HepG2 (cell line): ENCODE measurements around the gene SFXN5. TPM values are rescaled to one million over a fixed set of nuclear protein-coding genes. Genes with fewer than 3 reads are reported as not detected.

Source experiments
- ARID2 ChIP-seq: sonication (generic); formaldehyde crosslinking; IDR thresholded peaks from 2 replicates; pipeline ENCODE4 v1.8.1; 2022; ENCODE audit warnings: mild to moderate bottlenecking, missing genetic modification reagents, borderline replicate concordance
- ATF7 ChIP-seq, 2 experiments: fragments of 450-650 bp in 1 of 2; sonication (generic) in 1 of 2; formaldehyde crosslinking in 1 of 2; IDR thresholded peaks; 2 replicates each; pipeline versions ENCODE4 v1.4.0 to v1.6.1; 2016 to 2020; ENCODE audit warnings: antibody characterized with exemption in 1 of 2, mild to moderate bottlenecking in 1 of 2, missing genetic modification reagents in 1 of 2
- CCAR2 ChIP-seq: fragments of 200-400 bp; formaldehyde crosslinking; optimal IDR thresholded peaks from 2 replicates; pipeline ENCODE3; 2018; ENCODE audit warnings: low read depth, mild to moderate bottlenecking, low read length, moderate library complexity
- CHCHD3 ChIP-seq: sonication (generic); formaldehyde crosslinking; IDR thresholded peaks from 2 replicates; pipeline ENCODE4 v1.8.0; 2022; ENCODE audit warnings: mild to moderate bottlenecking, missing genetic modification reagents, moderate library complexity
- CHD2 ChIP-seq: IDR thresholded peaks from 2 replicates; pipeline ENCODE4 v1.6.1; 2011; ENCODE audit warnings: low read depth, low read length, improper control_type of control experiment
- IRX3 ChIP-seq: sonication (generic); formaldehyde crosslinking; IDR thresholded peaks from 2 replicates; pipeline ENCODE4 v1.8.1; 2023; ENCODE audit warnings: mild to moderate bottlenecking, low read depth, missing genetic modification reagents, borderline replicate concordance
- MXD4 ChIP-seq: IDR thresholded peaks from 2 replicates; pipeline ENCODE4 v1.6.1; 2016; ENCODE audit warnings: mild to moderate bottlenecking, missing biosample characterization, missing genetic modification reagents
- NFE2L1 ChIP-seq: sonication (generic); formaldehyde crosslinking; IDR thresholded peaks from 2 replicates; pipeline ENCODE4 v1.4.0; 2020; ENCODE audit warnings: missing genetic modification reagents, mild to moderate bottlenecking, borderline replicate concordance
- STAG1 ChIP-seq: sonication (generic); formaldehyde crosslinking; IDR thresholded peaks from 2 replicates; pipeline ENCODE4 v1.4.0; 2020; ENCODE audit warnings: missing genetic modification reagents
- TBP ChIP-seq: sonication (generic); formaldehyde crosslinking; IDR thresholded peaks from 2 replicates; pipeline ENCODE4 v1.5.0; 2020; ENCODE audit warnings: missing genetic modification reagents
- ZBTB42 ChIP-seq: sonication (generic); formaldehyde crosslinking; IDR thresholded peaks from 2 replicates; pipeline ENCODE4 v1.5.0; 2020; ENCODE audit warnings: mild to moderate bottlenecking, missing genetic modification reagents
- ZNF143 ChIP-seq: sonication (generic); formaldehyde crosslinking; IDR thresholded peaks from 2 replicates; pipeline ENCODE4 v1.4.0; 2020; ENCODE audit warnings: missing genetic modification reagents
- ZNF234 ChIP-seq: sonication (generic); formaldehyde crosslinking; conservative IDR thresholded peaks from 2 replicates; pipeline ENCODE4 v1.5.1; 2020; ENCODE audit warnings: mild to moderate bottlenecking, missing genetic modification reagents
- ZNF33B ChIP-seq: sonication (generic); formaldehyde crosslinking; IDR thresholded peaks from 2 replicates; pipeline ENCODE4 v1.5.1; 2020; ENCODE audit warnings: mild to moderate bottlenecking, missing genetic modification reagents
- ZNF570 ChIP-seq: sonication (generic); formaldehyde crosslinking; IDR thresholded peaks from 2 replicates; pipeline ENCODE4 v1.4.0; 2020; ENCODE audit warnings: mild to moderate bottlenecking, missing genetic modification reagents, borderline replicate concordance
- ZNF607 ChIP-seq: sonication (generic); formaldehyde crosslinking; IDR thresholded peaks from 2 replicates; pipeline ENCODE4 v1.5.1; 2020; ENCODE audit warnings: missing genetic modification reagents, mild to moderate bottlenecking, borderline replicate concordance
- ZNF724P ChIP-seq: sonication (generic); formaldehyde crosslinking; IDR thresholded peaks from 2 replicates; pipeline ENCODE4 v1.8.0; 2022; ENCODE audit warnings: missing genetic modification reagents, borderline replicate concordance
- ZNF775 ChIP-seq: sonication (generic); formaldehyde crosslinking; IDR thresholded peaks from 2 replicates; pipeline ENCODE4 v1.4.0; 2020; ENCODE audit warnings: missing genetic modification reagents, mild to moderate bottlenecking, moderate library complexity, borderline replicate concordance
- ZNF780A ChIP-seq: sonication (generic); formaldehyde crosslinking; IDR thresholded peaks from 2 replicates; pipeline ENCODE4 v1.8.0; 2022; ENCODE audit warnings: mild to moderate bottlenecking, missing genetic modification reagents, moderate library complexity
- ZSCAN25 ChIP-seq: sonication (generic); formaldehyde crosslinking; IDR thresholded peaks from 2 replicates; pipeline ENCODE4 v1.8.0; 2022; ENCODE audit warnings: mild to moderate bottlenecking, missing genetic modification reagents
- polyA plus RNA-seq, 8 experiments: library from polyadenylated mRNA; depleted of rRNA in 3 of 8; stranded (reverse) in 7 of 8; unstranded in 1 of 8; fragments of >200 nt; fragmentation: Illumina TruSeq in 4 of 8; extraction: Trizol in 4 of 8; gene quantifications; 2 replicates each; pipeline versions ENCODE4 v1.2.1 to v1.2.3, GENCODE V29; 2011 to 2016; ENCODE audit warnings: low read depth in 4 of 8, missing spikeins in 1 of 8, mixed read lengths in 1 of 8; ENCODE audit not compliant: insufficient read depth in 1 of 8
- total RNA-seq, 5 experiments: library from RNA; depleted of rRNA; stranded (reverse); fragments of >200 nt; fragmentation: Illumina TruSeq; extraction: Trizol; gene quantifications; 2 replicates each; pipeline ENCODE4 v1.2.3, GENCODE V29; 2016; ENCODE audit warnings: low read depth in 1 of 5
- TF ChIP-seq, protein P1 (sequence below): sonication (generic); formaldehyde crosslinking; IDR thresholded peaks from 2 replicates; pipeline ENCODE4 v1.4.0; 2020; ENCODE audit warnings: mild to moderate bottlenecking, low read depth, missing genetic modification reagents
- TF ChIP-seq, protein P2 (sequence below): IDR thresholded peaks from 2 replicates; pipeline ENCODE4 v1.6.1; 2012; ENCODE audit warnings: inconsistent platforms
- TF ChIP-seq, protein P3 (sequence below): sonication (generic); formaldehyde crosslinking; IDR thresholded peaks from 2 replicates; pipeline ENCODE4 v1.4.0; 2020; ENCODE audit warnings: mild to moderate bottlenecking, missing genetic modification reagents
- TF ChIP-seq, protein P4 (sequence below): sonication (generic); formaldehyde crosslinking; IDR thresholded peaks from 2 replicates; pipeline ENCODE4 v1.8.1; 2023; ENCODE audit warnings: mild to moderate bottlenecking, missing genetic modification reagents
- TF ChIP-seq, protein P5 (sequence below): IDR thresholded peaks from 2 replicates; pipeline ENCODE4 v1.6.1; 2016; ENCODE audit warnings: mild to moderate bottlenecking

SFXN5 gene
- total and polyA plus RNA-seq, 2 of the 13 experiments (the other 11 are each of a cell fraction or from before 2014, with no cell fraction given), result 34.9 to 37.4 TPM

DNA sequence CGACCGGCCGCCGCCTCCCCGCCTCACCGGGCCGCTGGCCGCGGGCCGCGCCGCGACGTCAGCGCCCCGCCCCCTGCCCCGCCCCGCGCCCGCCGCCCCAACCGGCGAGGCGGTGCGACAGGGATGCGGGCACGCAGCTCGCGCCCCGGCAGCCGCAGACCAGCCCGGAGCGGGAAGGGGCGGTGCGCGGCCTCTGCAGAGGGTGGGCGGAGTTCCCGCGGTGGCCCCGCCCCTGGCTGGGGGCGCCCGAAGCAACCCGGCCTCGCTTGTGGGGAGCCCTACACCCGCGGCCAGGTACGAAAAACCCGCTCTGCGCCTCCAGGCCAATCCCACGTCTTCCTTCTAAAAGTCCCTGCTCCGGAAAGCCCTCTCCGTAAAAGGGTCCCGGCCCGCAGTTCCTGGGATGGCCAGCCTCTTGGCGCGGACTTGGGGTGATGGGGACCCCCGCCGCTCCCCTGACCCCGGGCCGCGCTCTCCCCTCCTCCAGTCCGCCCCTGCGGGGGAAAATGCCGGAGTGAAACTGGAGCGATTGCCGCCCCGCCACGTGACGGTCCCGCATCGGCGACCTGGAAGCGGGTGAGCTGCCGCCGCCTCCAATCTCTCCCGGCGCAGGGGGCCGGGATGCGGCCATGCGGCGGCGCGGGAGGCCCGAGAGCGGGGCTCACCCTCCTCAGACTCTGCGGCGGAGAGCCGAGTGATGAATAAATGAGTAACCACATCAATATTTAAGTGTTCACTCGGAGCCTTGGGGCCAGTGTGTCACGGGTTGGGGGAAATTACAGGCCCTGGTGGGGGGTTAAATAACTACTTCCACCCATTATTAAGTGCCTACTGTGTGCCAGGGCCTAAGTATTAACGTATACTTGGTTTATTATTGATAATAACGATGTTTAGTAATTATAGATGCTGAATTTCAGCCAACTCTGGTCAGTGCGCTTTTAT, 41.7 kb upstream of the SFXN5 start, which contains the start of gene RAB11FIP5 (continued):
- TF ChIP-seq CHD2 (no peak), ZNF607 (CRISPR knock-in tag) (no peak), STAG1 (CRISPR knock-in tag) (no peak), ZNF724P (CRISPR knock-in tag) (peak; percentile 79; the same call in 1 of the 2 replicates), ZNF570 (CRISPR knock-in tag) (no peak), NFE2L1 (CRISPR knock-in tag) (no peak), TBP (no peak), ZNF33B (CRISPR knock-in tag) (no peak; the same call in 1 of the 2 replicates), CHCHD3 (CRISPR knock-in tag) (no peak), ZNF234 (CRISPR knock-in tag) (peak; percentile 34; the same call in 1 of the 2 replicates), ZSCAN25 (CRISPR knock-in tag) (no peak), IRX3 (CRISPR knock-in tag) (0 out of 2 replicates have a peak, but pooled peaks have one; percentile 38), ZNF143 (no peak), ZNF775 (CRISPR knock-in tag) (no peak), MXD4 (CRISPR knock-in tag) (peak; percentile 73; the same call in 1 of the 2 replicates), ZBTB42 (no peak), ARID2 (CRISPR knock-in tag) (no peak), ATF7 (IDR thresholded peaks at IDR 0.05) (no peak), ATF7 (CRISPR knock-in tag; IDR thresholded peaks at IDR 0.05) (0 out of 2 replicates have a peak, but pooled peaks have one; percentile 43), CCAR2 (no peak), ZNF780A (CRISPR knock-in tag) (no peak)
- TF ChIP-seq, protein P1, sequence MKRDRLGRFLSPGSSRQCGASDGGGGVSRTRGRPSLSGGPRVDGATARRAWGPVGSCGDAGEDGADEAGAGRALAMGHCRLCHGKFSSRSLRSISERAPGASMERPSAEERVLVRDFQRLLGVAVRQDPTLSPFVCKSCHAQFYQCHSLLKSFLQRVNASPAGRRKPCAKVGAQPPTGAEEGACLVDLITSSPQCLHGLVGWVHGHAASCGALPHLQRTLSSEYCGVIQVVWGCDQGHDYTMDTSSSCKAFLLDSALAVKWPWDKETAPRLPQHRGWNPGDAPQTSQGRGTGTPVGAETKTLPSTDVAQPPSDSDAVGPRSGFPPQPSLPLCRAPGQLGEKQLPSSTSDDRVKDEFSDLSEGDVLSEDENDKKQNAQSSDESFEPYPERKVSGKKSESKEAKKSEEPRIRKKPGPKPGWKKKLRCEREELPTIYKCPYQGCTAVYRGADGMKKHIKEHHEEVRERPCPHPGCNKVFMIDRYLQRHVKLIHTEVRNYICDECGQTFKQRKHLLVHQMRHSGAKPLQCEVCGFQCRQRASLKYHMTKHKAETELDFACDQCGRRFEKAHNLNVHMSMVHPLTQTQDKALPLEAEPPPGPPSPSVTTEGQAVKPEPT, result peak; percentile 67; the same call in 1 of the 2 replicates
- TF ChIP-seq, protein P2, sequence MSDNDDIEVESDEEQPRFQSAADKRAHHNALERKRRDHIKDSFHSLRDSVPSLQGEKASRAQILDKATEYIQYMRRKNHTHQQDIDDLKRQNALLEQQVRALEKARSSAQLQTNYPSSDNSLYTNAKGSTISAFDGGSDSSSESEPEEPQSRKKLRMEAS, result peak; percentile 78
- TF ChIP-seq, protein P3, sequence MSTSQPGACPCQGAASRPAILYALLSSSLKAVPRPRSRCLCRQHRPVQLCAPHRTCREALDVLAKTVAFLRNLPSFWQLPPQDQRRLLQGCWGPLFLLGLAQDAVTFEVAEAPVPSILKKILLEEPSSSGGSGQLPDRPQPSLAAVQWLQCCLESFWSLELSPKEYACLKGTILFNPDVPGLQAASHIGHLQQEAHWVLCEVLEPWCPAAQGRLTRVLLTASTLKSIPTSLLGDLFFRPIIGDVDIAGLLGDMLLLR (CRISPR knock-in tag), result 0 out of 2 replicates have a peak, but pooled peaks have one; percentile 42
- TF ChIP-seq, protein P4, sequence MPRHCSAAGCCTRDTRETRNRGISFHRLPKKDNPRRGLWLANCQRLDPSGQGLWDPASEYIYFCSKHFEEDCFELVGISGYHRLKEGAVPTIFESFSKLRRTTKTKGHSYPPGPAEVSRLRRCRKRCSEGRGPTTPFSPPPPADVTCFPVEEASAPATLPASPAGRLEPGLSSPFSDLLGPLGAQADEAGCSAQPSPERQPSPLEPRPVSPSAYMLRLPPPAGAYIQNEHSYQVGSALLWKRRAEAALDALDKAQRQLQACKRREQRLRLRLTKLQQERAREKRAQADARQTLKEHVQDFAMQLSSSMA (CRISPR knock-in tag), result no peak
- TF ChIP-seq, protein P5, sequence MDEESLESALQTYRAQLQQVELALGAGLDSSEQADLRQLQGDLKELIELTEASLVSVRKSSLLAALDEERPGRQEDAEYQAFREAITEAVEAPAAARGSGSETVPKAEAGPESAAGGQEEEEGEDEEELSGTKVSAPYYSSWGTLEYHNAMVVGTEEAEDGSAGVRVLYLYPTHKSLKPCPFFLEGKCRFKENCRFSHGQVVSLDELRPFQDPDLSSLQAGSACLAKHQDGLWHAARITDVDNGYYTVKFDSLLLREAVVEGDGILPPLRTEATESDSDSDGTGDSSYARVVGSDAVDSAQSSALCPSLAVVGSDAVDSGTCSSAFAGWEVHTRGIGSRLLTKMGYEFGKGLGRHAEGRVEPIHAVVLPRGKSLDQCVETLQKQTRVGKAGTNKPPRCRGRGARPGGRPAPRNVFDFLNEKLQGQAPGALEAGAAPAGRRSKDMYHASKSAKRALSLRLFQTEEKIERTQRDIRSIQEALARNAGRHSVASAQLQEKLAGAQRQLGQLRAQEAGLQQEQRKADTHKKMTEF (CRISPR knock-in tag), result peak; percentile 89; the same call in 1 of the 2 replicates
